Stimulated activated CD4-positive, alpha-beta T cell treated with anti-CD3 and anti-CD28 coated beads, Interleukin-2, amount 100 ng/mL, for 24 hours (primary cell): ENCODE data around the gene GIPC3.
"Not testable (repeated sequence)": the region's sequence is repeated elsewhere in the genome, so short reads cannot be mapped to it uniquely, and the experiment has no call there.

Experiments used
- DNase-seq, 2 donors: peaks; one replicate each; pipeline ENCODE4 v3.0.0-alpha.2; 2020

The GIPC3 gene

DNA sequence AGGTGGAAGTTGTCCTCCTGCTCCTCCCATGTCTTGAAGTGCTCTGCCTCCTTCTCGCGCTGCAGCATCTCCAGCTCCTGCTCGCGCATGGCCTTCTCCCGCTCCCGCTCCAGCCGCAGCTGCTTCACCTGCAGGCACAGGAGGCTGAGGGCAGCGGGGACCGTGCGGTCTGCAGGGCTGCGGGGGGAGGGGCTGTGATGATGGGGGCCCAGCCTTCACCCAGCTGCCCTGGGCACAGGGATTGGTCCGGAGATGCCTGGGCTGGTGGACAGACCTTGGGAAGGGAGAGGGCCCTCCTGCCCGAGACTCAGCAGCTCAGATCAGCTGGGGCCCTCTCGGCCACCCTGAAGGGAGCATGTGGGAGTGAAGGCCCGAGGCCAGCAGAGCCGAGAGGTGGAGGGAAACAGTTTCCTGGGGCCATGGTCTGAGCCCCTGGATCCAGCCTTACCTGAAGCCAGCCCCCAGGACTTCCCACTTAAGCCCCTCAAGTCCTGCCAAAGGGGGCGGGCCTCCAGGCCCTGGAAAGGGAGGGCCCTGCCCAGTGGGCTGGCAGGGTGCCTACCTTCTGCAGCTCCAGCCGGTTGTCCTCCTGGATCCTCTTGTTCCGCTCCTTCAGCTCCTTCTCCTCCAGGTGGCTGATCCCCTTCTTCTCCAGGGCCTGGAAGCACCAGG, 35.0 kb downstream of the GIPC3 start:
- DNase-seq, result no peak

GRCh38 chr19:3620817-3621547, 35.7 kb downstream of the GIPC3 start:
- DNase-seq, result no peak

- DNase-seq, result no peak
These were observed 36.4 kb downstream of the GIPC3 start for GRCh38 chr19:3621689-3622088.

DNA sequence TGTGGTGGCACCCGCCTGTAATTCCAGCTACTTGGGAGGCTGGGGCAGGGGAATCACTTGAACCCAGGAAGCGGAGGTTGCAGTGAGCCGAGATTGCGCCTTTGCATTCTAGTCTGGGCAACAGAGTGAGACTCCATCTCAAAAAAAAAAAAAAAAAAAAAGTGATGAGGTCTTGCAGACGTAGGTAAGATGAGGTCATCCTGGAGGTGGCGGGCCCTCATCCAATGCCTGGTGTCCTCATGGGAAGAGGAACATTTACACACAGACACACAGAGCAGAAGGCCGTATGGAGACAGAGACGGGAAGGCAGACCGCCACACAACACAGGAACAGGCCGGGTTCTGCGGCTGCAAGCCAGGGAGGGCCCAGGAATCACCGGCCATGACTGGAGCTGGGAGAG, 36.9 kb downstream of the GIPC3 start:
- no peak for DNase-seq

GRCh38 chr19:3623716-3624115, 38.4 kb downstream of the GIPC3 start:
- DNase-seq, result no peak

DNA sequence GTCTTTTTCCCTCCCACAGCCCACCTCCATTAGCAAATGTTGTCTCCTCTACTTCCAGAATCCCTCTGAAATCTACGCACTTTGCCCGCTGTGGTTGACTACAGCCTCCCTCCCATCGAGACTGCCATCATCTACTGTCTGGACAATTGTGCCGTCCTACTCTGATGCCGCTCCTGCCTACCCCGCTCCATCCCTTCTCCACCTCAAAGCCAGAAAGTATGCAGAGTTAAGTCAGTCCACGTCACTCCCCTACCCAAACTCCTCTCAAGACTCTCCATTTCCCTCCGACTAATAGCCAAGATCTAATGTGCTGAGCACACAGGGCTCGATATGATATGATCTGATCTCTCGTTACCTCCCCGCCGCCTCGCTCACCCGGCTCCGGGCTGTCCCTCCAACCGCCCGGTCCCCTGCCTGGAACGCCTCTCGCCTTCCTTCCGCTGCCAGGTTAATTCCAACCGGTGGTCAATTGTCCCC, 40.8 kb downstream of the GIPC3 start:
- DNase-seq, result no peak

DNA sequence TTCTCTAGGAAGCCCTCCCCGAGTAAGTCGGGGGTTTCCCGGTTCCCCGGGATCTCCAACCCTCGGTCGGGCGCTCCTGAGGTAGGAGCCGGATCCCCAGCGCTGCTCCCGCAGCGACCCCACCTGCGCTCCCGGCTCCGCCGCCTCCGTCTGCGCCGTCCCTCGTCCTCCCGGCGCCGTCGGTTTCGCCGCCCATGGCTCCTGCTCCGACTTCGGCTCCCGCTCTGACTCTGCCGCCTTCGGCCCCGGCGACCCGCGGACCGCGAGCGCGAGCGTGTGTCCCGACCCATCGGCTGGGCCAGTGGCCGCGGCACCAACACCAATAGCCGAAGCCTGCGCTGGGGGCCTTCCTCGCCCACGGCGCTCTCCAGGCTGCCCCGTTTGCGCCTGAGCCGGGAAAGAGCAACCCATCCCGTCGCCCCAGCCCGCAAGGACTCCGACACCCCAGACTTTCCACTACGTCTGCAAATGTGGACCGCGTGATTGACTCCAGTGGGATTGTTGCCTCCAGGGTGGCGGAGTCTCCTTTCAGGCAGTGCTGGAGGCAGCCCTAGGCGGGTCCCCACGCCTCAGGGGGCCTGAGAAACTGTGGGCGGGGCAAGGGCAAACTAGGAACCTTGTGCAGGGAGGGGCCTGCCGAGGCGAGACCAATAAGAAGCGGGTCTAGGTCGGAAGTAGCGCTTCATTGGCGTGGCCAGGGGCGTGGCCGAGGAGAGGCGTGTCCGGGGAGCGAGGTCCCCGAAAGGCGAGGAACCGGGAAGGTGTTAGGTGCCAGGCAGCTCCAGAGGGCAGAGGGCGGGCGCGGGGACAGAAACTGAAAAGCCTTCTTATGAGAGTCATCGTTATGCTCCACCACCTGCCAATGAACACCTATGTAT, 41.4 kb downstream of the GIPC3 start, which contains the start of gene CACTIN:
CACTIN (minus strand) TSS at position 318 of the 878 bp plus-strand sequence; CDS start at position 290, 28 bp downstream.
- peak; percentile 99 to 100 for DNase-seq

DNA sequence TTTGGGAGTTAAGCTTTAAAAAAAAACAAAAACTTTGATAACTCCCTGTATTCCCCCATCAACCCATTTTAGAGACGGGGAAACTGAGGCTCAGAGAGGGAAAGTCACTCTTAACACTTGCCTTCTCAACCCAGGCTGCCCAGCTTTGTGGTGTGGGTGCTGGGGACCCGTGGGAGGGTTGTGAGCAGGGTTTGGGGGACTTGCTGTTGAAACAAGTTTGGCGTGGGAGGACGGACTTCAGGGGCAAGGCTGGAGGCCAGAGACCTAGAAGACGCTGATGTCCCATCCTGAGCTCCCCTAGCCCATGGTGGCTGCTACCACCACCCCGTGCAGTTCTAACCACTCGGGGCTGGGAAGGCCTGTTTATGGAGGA, 42.1 kb downstream of the GIPC3 start:
- no peak for DNase-seq

GRCh38 chr19:3628766-3629165, 43.5 kb downstream of the GIPC3 start:
- DNase-seq, result not testable (repeated sequence)

DNA sequence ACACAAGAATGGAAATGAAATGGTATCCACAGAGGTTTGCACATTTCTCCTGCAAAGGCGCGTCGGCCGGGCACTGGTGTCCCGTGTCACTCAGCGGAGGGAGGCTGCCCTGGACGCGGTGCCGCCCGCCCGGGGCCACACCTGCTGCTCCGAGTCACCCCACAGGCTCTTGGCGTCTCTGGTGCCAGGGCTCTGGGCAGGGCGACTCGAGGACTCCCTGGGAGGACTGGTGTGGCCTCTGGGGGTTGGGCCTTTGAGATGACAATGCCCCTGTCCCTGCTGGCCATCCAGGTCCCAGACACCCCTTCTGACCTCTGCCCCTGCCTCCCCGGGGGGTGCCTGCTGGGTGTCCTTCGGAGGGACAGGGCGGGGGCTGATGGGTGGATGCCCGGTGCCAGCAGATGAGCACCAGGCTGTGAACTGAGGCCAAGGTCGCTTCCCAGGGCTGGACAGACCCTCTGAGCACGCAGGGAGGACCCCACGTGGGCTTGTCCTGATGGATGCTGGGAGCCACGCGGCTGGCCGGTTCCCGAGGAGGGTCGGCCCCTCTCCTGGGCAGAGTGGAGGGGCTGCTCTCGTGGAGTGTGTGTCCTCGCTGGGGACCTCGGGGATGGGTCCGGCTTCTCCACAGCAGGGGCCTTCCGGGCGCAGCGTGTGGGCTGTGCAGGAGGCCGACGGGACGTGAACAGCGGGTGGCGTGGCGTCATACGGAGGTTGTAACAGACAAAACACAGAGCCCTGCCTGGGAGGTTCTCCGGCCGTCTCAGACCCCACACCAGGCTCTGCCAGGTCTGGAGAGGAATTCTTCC, 46.0 kb downstream of the GIPC3 start:
- DNase-seq, result no peak

GRCh38 chr19:3632098-3632497, 46.8 kb downstream of the GIPC3 start:
- DNase-seq, result no peak

GRCh38 chr19:3632739-3633558, 47.7 kb downstream of the GIPC3 start:
- no peak for DNase-seq

DNA sequence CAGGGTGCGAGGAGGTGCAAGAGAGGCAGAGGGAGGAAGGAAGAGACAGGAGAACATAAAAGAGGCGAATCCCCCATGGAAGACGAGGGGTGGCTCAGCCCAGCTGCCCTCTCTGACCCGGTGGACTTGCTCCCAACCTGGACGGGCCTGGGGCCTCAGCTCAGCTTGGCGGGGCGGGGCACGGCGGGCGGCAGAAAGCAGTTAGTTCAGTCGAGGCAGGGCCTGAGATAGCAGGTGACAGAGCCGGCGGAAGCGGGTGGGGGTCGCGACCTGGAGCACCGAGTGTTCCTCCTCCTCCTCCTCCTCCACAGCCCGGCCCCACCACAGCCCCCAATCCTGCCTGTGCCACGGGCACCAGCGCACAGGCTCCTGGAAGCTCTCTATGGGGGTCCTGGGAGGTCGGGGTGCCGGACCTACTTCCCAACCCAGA, 48.3 kb downstream of the GIPC3 start:
- no peak for DNase-seq

GRCh38 chr19:3634496-3635045, 49.3 kb downstream of the GIPC3 start:
- no peak for DNase-seq

DNA sequence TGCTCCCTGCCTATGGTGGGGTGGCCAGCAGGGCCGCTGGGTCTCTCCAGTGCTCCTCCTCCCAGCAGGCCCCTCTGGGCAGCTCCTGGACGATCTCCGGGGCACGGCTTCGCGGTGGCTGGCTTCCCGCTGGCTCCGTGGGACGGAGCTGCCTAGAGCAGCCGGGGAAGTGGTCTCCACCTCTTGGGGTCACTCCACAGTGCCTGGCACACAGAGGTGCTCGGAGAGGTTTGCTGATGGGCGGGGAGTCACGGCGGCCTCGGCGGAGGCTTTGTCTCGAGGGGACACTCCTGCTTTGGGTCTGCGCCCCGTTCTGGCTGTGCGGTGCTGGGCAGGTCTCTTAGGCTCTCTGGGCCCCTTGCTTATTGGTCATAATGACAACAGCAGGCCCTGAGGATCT, 51.2 kb downstream of the GIPC3 start:
- no peak for DNase-seq

DNA sequence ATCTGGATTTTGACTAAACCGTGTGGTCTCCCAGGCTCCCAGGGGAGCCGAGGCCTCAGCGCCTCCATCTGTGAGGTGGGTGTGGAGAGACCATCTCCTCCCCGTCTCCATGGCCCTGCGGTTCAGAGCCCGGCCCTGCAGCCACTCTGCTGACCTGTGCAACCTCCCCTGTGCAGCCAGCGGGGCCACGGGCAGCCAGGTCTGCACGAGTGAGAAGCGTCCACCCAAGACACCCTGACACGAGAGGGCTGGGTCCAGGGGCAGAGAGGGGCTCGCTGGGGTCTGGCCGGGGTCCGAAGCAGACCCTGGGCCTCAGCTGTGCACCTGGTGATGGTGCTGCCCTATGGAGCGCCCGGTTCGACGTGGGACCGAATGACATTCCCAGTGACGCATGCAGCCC, 51.7 kb downstream of the GIPC3 start:
- DNase-seq, result no peak

DNA sequence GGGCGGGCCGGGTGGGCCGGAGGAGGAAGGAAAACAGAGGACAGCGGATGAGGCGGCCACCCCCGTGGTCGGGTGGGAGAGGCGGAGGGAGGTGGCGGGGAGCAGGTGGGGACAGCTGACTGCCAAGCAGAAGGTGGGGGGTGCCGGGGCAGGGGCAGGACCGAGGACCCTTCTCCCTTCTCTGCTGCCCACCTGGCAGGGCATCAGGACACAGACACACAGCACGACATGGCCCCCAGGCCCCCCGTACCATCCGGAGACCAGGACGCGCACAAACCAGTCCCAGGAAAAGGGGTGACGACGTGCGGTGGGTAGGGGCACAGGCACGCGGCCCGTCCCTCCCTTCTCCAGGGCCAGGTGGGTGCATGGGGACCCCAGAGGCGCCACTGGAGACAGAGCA, 52.3 kb downstream of the GIPC3 start:
- DNase-seq, result no peak

DNA sequence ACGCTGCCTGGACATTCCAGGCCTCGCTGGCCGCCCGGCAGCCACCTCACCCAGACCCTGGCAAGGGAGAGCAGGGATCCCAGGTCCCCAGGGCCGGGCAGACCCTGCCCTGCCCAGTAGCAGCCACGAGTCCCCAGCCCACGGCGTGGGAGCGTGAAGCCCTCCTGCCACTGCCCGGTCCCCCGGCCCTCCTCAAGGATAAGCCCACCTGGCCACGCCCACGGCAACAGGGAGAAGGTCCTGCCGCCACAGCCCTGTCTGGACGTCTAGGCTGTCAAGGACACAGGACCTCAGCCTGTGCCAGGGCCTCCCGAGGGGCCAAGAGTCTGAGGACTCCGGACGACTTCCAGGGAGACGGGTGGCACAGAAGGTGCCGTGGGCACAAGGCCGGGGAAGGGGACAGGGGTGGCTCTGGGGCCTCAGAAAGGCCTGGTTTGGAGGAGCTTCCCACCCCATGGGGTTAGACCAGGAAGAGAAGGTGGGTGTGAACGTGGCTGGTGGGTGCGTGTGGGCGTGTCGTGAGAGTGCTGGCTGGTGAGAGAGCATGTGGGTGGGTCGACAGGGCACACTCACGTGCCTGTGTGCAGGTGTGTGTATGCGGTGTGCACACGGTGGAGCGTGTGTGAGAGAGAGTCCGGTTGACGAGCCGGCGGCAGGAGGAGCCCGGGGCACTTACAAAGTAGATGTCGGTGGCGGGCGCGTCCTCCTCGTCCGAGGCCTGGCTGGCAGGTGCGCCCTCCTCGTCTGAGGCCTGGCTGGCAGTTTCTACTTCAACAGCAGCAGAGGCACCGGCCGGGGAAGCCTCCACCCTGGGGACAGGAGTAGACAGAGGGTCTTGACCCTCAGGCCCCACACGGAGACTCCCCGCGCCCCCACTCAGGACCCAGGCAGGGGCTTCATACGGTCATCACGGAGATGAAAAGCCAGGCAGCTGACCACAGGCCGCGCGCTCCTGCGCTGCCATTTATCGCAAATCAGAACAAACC, 53.2 kb downstream of the GIPC3 start:
- no peak for DNase-seq

DNA sequence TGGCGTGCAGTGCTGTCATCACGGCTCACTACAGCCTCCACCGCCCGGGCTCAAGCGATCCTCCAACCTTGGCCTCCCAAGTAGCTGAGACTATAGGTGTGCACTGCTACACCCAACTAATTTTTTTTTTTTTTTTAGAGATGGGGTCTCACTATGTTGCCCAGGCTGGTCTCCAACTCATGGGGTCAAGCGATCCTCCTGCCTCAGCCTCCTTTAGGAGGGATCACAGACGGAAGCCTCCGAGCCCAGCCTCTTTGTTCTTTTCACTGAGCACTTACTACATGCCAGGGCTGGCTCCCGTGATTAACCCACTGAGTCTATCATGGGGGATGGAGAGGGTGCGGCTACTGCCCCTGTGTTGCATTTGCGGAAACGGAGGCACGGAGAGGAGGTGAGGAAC, 54.2 kb downstream of the GIPC3 start:
- no peak for DNase-seq
